Pancreas (tissue), 10 donors: ENCODE results near the gene DARS2. TPM values are rescaled to one million over a fixed set of nuclear protein-coding genes. Genes with fewer than 3 reads are reported as not detected.
"Not testable (repeated sequence)": the region's sequence is repeated elsewhere in the genome, so short reads cannot be mapped to it uniquely, and the experiment has no call there.

Experiments used
- ATAC-seq, 4 donors: fragments of 200-7000 bp; cut with Tn5 transposase; one replicate each; pipeline versions ENCODE4 v1.8.0 to v1.9.1; 2020; ENCODE audit warnings: mild to moderate bottlenecking in 4 of 4, moderate library complexity in 4 of 4
- DNase-seq, 6 donors: peaks; one replicate each; pipeline ENCODE4 v3.0.0-alpha.2; 2020
- FAIRE-seq: peaks from 2 replicates; lab custom pipeline; 2012; peaks lifted over from hg19 to GRCh38; lab: Jason Lieb, UNC
- H3K27ac ChIP-seq, 4 donors: fragments of 200-600 bp; sonication (generic); 1 replicate in 3 of 4; 2 replicates in 1 of 4; pipeline versions ENCODE4 v1.5.0 to v1.8.0; 2020
- H3K27me3 ChIP-seq, 4 donors: fragments of 200-600 bp; one replicate each; pipeline ENCODE4 v1.8.0; 2021
- H3K36me3 ChIP-seq, 3 donors: fragments of 200-600 bp; sonication (generic) in 1 of 3; one replicate each; pipeline versions ENCODE4 v1.5.0 to v1.8.0; 2020 to 2021
- H3K4me1 ChIP-seq, 3 donors: fragments of 200-600 bp; one replicate each; pipeline ENCODE4 v1.8.0; 2021
- H3K4me3 ChIP-seq, 4 donors: fragments of 200-600 bp; sonication (generic) in 2 of 4; one replicate each; pipeline versions ENCODE4 v1.5.0 to v1.8.0; 2020 to 2021
- H3K9me3 ChIP-seq, 4 donors: fragments of 200-600 bp; one replicate each; pipeline ENCODE4 v1.8.0; 2021
- WGBS, 2 donors: extraction: QIAGEN DNeasy Blood & Tissue Kit; methylation state at CpG; one replicate each; pipeline ENCODE4 v1.1.7; 2013; 5-methylcytosine and 5-hydroxymethylcytosine counted together
- intact Hi-C, 3 donors: fragments of 100-400 bp; cut with DNase I; formaldehyde crosslinking; loops; one replicate each; pipeline versions ENCODE4 v1.11.1 to v1.14.2; 2022
- polyA plus RNA-seq, 2 donors: library from polyadenylated mRNA; stranded (reverse); fragments of 200-250 nt; gene quantifications; one replicate each; pipeline ENCODE4 v1.2.3, GENCODE V29; 2013
- total RNA-seq, 6 donors: library from RNA; stranded (reverse); fragmentation: NEBNext Ultra II Directional in 4 of 6; extraction: Animal tissue kit (Norgen Biotek cat#: 25700) in 4 of 6; gene quantifications; one replicate each; pipeline versions ENCODE4 v1.2.1 to v1.2.4, GENCODE V29; 2021 to 2023
- TF ChIP-seq, protein P1 (sequence below), 4 donors: fragments of 200-600 bp; sonication (generic) in 3 of 4; IDR thresholded peaks; one replicate each; pipeline versions ENCODE4 v1.5.0 to v1.8.0; 2021; ENCODE audit warnings: antibody characterized with exemption in 4 of 4
- donor health status: healthy with polysubstance abuse.
- donor health status: DM: no; HTN: no; CAD: no; lungs with moderate emphysema.
- donor health status: DM: no; HTN: no; CAD: no.
- donor health status: control.
- donor health status: control.
- donor health status: Bipolar disorder and iron deficiency.
- donor health status: DM: yes; HTN: yes; CAD: no.
- donor health status: DM: no; HTN: no; CAD: no.
- donor health status: DM: no; HTN: no; CAD: no.
- donor health status: DM: yes; HTN: yes; CAD: no.

The DARS2 gene
- total and polyA plus RNA-seq, 8 donors, result 3.4 to 11.1 (median 5.2) TPM

DNA sequence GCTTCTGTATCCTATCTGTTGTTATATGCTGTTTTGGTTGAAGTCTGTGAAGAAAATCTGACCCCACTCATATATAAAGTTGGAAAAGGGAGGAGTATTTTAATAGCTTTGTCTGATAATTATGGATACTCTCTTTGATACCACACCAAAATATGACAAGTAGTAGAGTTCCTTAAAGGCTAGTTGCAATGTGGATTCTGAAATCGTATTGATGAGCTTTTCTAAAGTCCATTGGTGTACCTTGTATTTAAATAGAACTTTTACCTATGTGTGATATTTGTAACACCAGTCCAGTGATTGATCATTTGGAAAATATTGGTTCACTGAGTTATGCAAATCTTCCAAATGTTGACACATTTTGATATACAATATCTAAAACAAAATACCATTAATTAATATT is 35.6 kb downstream of the DARS2 start:
- TF ChIP-seq, protein P1, sequence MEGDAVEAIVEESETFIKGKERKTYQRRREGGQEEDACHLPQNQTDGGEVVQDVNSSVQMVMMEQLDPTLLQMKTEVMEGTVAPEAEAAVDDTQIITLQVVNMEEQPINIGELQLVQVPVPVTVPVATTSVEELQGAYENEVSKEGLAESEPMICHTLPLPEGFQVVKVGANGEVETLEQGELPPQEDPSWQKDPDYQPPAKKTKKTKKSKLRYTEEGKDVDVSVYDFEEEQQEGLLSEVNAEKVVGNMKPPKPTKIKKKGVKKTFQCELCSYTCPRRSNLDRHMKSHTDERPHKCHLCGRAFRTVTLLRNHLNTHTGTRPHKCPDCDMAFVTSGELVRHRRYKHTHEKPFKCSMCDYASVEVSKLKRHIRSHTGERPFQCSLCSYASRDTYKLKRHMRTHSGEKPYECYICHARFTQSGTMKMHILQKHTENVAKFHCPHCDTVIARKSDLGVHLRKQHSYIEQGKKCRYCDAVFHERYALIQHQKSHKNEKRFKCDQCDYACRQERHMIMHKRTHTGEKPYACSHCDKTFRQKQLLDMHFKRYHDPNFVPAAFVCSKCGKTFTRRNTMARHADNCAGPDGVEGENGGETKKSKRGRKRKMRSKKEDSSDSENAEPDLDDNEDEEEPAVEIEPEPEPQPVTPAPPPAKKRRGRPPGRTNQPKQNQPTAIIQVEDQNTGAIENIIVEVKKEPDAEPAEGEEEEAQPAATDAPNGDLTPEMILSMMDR (IDR thresholded peaks at IDR 0.05), result no peak
- ATAC-seq (no peak), DNase-seq (no peak), FAIRE-seq (no peak)
- Histone ChIP-seq H3K4me3 (no peak overlapping the region), H3K4me1 (peaks cover 2 to 9% (median 8%) of the 10 kb centered on the region in 3 donors), H3K27me3 (no peaks in the 10 kb centered on the region), H3K36me3 (peaks cover 0 to 41% (median 25%) of the 10 kb centered on the region in 3 donors), H3K9me3 (no peaks in the 10 kb centered on the region), H3K27ac (no peak overlapping the region)
- WGBS, 2 donors, result 85% methylated on average over 1 of the region's 1 CpG
- intact Hi-C loops, result no loop called here

DNA sequence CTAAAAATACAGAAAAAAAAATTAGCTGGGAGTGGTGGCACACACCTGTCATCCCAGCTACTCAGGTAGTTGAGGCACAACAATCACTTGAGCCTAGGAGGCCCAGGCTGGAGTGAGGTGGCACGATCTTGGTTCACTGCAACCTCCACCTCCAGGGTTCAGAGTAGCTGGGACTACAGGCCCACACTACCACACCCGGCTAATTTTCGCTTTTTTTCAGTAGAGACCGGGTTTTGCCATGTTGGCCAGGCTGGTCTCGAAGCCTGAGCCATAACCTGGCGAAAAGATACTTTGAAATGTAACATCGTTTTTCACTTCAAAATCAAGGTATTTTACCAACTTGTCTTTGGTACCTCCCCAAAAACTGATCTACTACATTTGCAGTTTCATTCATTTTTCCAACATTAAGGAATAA is 37.3 kb downstream of the DARS2 start:
- Histone ChIP-seq H3K4me3 (no peak overlapping the region), H3K27ac (no peak overlapping the region), H3K36me3 (peaks cover 0 to 51% (median 29%) of the 10 kb centered on the region in 3 donors), H3K4me1 (peaks cover 10 to 16% (median 13%) of the 10 kb centered on the region in 3 donors), H3K27me3 (no peaks in the 10 kb centered on the region), H3K9me3 (no peaks in the 10 kb centered on the region)
- 92% methylated on average over 7 of the region's 7 CpGs for WGBS, 2 donors
- intact Hi-C loops, result no loop called here
- FAIRE-seq (no peak), DNase-seq (no peak), ATAC-seq (peak in 1 of 4 donors; percentile 11)
- TF ChIP-seq, protein P1 (IDR thresholded peaks at IDR 0.05), result no peak

DNA sequence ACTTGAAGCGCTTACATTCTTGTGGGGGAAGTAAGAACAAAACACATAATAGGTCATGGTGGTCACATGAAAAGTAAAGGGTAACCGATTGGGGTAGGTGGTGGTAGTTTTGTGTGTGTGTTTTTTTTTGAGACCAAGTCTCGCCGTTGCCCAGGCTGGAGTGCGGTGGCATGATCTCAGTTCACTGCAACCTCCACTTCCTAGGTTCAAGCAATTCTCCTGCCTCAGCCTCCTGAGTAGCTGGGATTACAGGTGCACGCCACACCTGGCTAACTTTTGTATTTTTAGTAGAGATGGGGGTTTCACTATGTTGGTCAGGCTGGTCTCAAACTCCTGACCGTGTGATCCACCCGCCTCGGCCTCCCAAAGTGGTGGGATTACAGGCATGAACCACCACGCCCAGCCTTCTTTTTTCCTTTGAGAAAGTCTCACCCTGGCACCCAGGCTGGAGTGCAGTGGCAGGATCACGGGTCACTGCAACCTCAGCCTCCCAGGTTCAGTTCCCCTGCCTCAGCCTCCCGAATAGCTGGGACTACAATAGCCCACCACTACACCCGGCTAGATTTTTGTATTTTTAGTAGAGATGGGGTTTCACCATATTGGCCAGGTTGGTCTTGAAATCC is 37.8 kb downstream of the DARS2 start:
- ATAC-seq, result peak in 1 of 4 donors; percentile 6
- H3K9me3 ChIP-seq, H3K4me3 ChIP-seq, H3K27me3 ChIP-seq, DNase-seq, FAIRE-seq, intact Hi-C loops, H3K27ac ChIP-seq: not testable (repeated sequence)
- Histone ChIP-seq H3K4me1 (peaks cover 10 to 16% (median 13%) of the 10 kb centered on the region in 3 donors), H3K36me3 (peaks cover 0 to 51% (median 29%) of the 10 kb centered on the region in 3 donors)
- WGBS, 2 donors, result 90% methylated on average over 13 of the region's 13 CpGs

DNA sequence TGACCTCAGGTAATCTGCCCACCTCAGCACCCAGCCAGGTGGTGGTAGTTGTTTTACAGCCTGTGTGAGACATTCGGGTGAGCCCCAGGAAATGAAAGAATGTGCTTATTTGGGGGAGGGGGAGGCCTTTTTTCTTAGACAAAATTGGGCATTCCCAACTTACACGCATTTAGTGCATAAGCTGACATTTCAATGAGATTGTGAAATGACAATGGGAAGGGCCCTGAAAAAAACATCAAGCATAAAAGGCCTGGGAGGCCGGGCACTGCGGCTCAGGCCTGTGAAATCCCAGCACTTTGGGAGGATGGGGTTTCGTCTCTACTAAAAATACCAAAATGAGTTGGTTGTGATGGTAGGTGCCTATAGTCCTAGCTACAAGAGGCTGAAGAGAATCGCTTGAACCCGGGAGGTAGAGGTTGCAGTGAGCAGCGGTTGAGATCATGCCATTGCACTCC is 38.3 kb downstream of the DARS2 start:
- Histone ChIP-seq H3K27me3 (no peaks in the 10 kb centered on the region), H3K36me3 (peaks cover 0 to 51% (median 29%) of the 10 kb centered on the region in 3 donors), H3K4me1 (peaks cover 10 to 16% (median 13%) of the 10 kb centered on the region in 3 donors), H3K27ac (no peak overlapping the region), H3K4me3 (no peak overlapping the region), H3K9me3 (no peaks in the 10 kb centered on the region)
- TF ChIP-seq, protein P1 (IDR thresholded peaks at IDR 0.05), result no peak
- WGBS, 2 donors, result 85 to 86% methylated on average over 8 of the region's 8 CpGs
- FAIRE-seq, result no peak
- intact Hi-C loops, result no loop called here
- DNase-seq, result no peak
- ATAC-seq, result no peak

DNA sequence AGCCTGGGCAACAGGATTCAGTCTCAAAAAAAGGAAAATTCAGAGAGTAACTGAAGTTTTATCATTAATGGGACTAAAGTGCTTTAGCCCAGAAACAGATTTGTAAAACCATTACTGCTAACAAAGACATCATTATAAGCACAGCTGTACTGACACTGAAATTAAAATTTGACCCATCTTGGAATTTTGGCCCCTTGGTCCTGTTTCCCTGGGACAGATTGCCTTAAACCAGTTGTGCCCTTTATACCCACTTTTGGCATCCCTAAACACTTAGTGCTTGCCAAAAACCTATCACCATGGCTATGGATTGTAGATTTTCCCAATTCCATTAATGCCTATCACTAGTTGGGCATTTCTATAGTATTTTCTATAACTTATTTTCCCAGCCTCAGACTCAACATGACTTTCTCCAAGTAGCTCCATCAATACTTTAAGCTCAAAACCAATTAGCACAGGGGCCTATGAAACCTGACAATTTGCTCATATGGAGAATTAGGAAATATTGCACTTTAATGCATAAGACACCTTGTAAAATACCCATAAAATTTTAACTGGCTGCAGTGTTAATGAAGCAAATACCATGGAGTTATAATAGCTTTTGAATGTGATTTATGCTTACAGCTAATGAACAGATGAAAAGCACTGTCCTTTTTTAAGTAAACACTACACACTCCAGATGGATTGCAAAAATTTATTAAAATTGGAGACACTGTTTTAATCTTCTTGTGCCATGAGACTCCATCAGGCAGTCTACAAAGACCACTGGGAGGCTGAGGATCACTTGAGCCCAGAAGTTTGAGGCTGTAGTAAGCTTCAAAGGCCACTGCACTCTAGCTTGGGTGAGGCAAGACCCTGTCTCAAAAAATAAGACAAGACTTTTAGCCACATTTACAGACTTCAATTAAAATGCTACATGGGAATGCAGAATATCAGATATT is 39.0 kb downstream of the DARS2 start:
- Histone ChIP-seq H3K4me3 (no peak overlapping the region), H3K9me3 (no peaks in the 10 kb centered on the region), H3K36me3 (peaks cover 0 to 46% (median 29%) of the 10 kb centered on the region in 3 donors), H3K27ac (no peak overlapping the region), H3K27me3 (no peaks in the 10 kb centered on the region), H3K4me1 (peaks cover 10 to 16% (median 13%) of the 10 kb centered on the region in 3 donors)
- ATAC-seq (no peak), DNase-seq (no peak), FAIRE-seq (no peak)
- intact Hi-C loops, result no loop called here
- TF ChIP-seq, protein P1 (IDR thresholded peaks at IDR 0.05), result no peak
